K562 (cell line): ENCODE data around the gene STX2. TPM values are rescaled to one million over a fixed set of nuclear protein-coding genes. Genes with fewer than 3 reads are reported as not detected.
A peak's percentile ranks its signal among the peaks of the same experiment; 100 is the strongest.

Experiments used
- ATAC-seq: fragments of 200-7000 bp; cut with Tn5 transposase; 3 replicates; pipeline ENCODE4 v1.9.1; 2020; ENCODE audit warnings: moderate library complexity
- BruUV-seq: library from RNA; stranded (reverse); fragments of 400-500 nt; replicated peaks from 2 replicates; lab custom pipeline; 2021; lab: Mats Ljungman, UMichigan
- CTCF ChIA-PET: fragments of 300-600 bp; formaldehyde crosslinking; extraction: SDS; loops from one replicate; lab custom pipeline; 2021; ENCODE audit warnings: low intra/inter-chr PET ratio; lab: Yijun Ruan, JAX
- POLR2A ChIA-PET: fragments of 300-600, 350-650 bp; sonication (Branson Sonifier 250); formaldehyde crosslinking; extraction: SDS; loops from one replicate; lab custom pipeline; 2021; ENCODE audit warnings: antibody characterized with exemption, inconsistent platforms; lab: Yijun Ruan, JAX
- DNase-seq, 4 experiments: peaks; one replicate each; pipeline versions ENCODE4 v3.0.0 to v3.0.0-alpha.2; 2011 to 2018; ENCODE audit warnings: low spot score in 3 of 4, mixed read lengths in 3 of 4; ENCODE audit errors: extremely low read depth in 1 of 4
- FAIRE-seq: peaks from 2 replicates; lab custom pipeline; 2011; peaks lifted over from hg19 to GRCh38; lab: Jason Lieb, UNC
- H2AFZ ChIP-seq: 2 replicates; pipeline ENCODE4 v1.6.0; 2011; ENCODE audit warnings: low read depth, low read length, control low read depth, inconsistent platforms
- H3K27ac ChIP-seq: fragments of 200-600 bp; 3 replicates; pipeline ENCODE4 v1.8.0; 2011; ENCODE audit warnings: low read depth, mild to moderate bottlenecking, control low read depth, inconsistent platforms, low read length, moderate library complexity, mixed read lengths; ENCODE audit errors: extremely low read depth
- H3K27me3 ChIP-seq, 2 experiments: fragments of 300-600 bp in 1 of 2; 2 replicates in 1 of 2; 3 replicates in 1 of 2; pipeline versions ENCODE4 v1.6.0 to v1.8.0; 2011; ENCODE audit warnings: inconsistent platforms in 2 of 2, low read length in 2 of 2, mild to moderate bottlenecking in 1 of 2, mixed read lengths in 1 of 2, moderate library complexity in 1 of 2; ENCODE audit not compliant: control insufficient read depth in 2 of 2, insufficient read depth in 2 of 2
- H3K36me3 ChIP-seq: fragments of 300-600 bp; 3 replicates; pipeline ENCODE4 v1.8.0; 2011; ENCODE audit warnings: mild to moderate bottlenecking, low read length, inconsistent platforms; ENCODE audit not compliant: control insufficient read depth, insufficient read depth
- H3K4me1 ChIP-seq, 2 experiments: fragments of 200-600 bp in 1 of 2; replicated peaks in 1 of 2; 2 replicates in 1 of 2; 3 replicates in 1 of 2; pipeline versions ENCODE4 v1.5.1 to v1.8.0; 2011; ENCODE audit warnings: inconsistent platforms in 2 of 2, low read length in 2 of 2, mild to moderate bottlenecking in 1 of 2, mixed read lengths in 1 of 2, moderate library complexity in 1 of 2; ENCODE audit not compliant: control insufficient read depth in 2 of 2, insufficient read depth in 2 of 2
- H3K4me2 ChIP-seq: 2 replicates; pipeline ENCODE4 v1.6.1; 2011; ENCODE audit warnings: low read length, control low read depth, inconsistent platforms, mixed read lengths; ENCODE audit not compliant: insufficient read depth
- H3K4me3 ChIP-seq: fragments of 200-600 bp; sonication (generic), shearing (Covaris generic); 2 replicates; pipeline ENCODE4 v1.5.1; 2016; ENCODE audit warnings: control low read depth, inconsistent platforms
- H3K79me2 ChIP-seq: fragments of 200-600 bp; 3 replicates; pipeline ENCODE4 v1.8.0; 2011; ENCODE audit warnings: low read length, inconsistent platforms; ENCODE audit not compliant: control insufficient read depth, insufficient read depth
- H3K9ac ChIP-seq, 2 experiments: 2 replicates each; pipeline versions ENCODE4 v1.6.0 to v1.6.1; 2011; ENCODE audit warnings: low read depth in 2 of 2, low read length in 2 of 2, control low read depth in 1 of 2, inconsistent platforms in 1 of 2, mild to moderate bottlenecking in 1 of 2, mixed read lengths in 1 of 2; ENCODE audit not compliant: insufficient read depth in 1 of 2
- H3K9me1 ChIP-seq: one replicate; pipeline ENCODE4 v1.6.0; 2011; ENCODE audit warnings: inconsistent platforms, mild to moderate bottlenecking, low read length, moderate library complexity; ENCODE audit not compliant: control insufficient read depth, insufficient read depth
- H3K9me3 ChIP-seq: replicated peaks from 2 replicates; pipeline ENCODE4 v1.5.1; 2011; ENCODE audit warnings: low read depth, low read length, inconsistent platforms; ENCODE audit not compliant: control insufficient read depth, insufficient read depth
- H4K20me1 ChIP-seq: replicated peaks from 2 replicates; pipeline ENCODE4 v1.6.1; 2011; ENCODE audit warnings: low read length, inconsistent platforms, mixed read lengths; ENCODE audit not compliant: control insufficient read depth, insufficient read depth
- CBX2 ChIP-seq: fragments of 200-600 bp; sonication (generic); IDR thresholded peaks from one replicate; pipeline ENCODE4 v1.6.1; 2012; ENCODE audit warnings: mild to moderate bottlenecking, low read length, inconsistent platforms; ENCODE audit not compliant: insufficient read depth, poor library complexity, severe bottlenecking
- EP400 ChIP-seq: fragments of 450-650 bp; IDR thresholded peaks from 2 replicates; pipeline ENCODE4 v1.6.1; 2017; ENCODE audit warnings: antibody characterized with exemption, mild to moderate bottlenecking, moderate library complexity
- FOXJ2 ChIP-seq: fragments of 200-800 bp; sonication (Bioruptor generic); IDR thresholded peaks from 2 replicates; pipeline ENCODE4 v1.6.1; 2016; ENCODE audit warnings: missing genetic modification characterization, missing compliant biosample characterization
- HMGN3 ChIP-seq: IDR thresholded peaks from 2 replicates; pipeline ENCODE4 v1.6.1; 2011; ENCODE audit warnings: borderline replicate concordance, low read depth, mild to moderate bottlenecking, mixed read lengths, low read length; ENCODE audit not compliant: insufficient read length; ENCODE audit errors: extremely low read depth
- JUNB ChIP-seq: fragments of 450-650 bp; formaldehyde crosslinking; conservative IDR thresholded peaks from 2 replicates; pipeline ENCODE4 v1.4.0; 2020; ENCODE audit warnings: mild to moderate bottlenecking
- NCOA6 ChIP-seq: fragments of 450-650 bp; IDR thresholded peaks from 2 replicates; pipeline ENCODE4 v1.6.1; 2017; ENCODE audit warnings: mild to moderate bottlenecking
- SMAD3 ChIP-seq: fragments of 450-650 bp; formaldehyde crosslinking; conservative IDR thresholded peaks from 2 replicates; pipeline ENCODE4 v1.4.0; 2020; ENCODE audit warnings: mild to moderate bottlenecking
- SRF ChIP-seq, 2 experiments: fragments of 250-450, 450-650 bp in 1 of 2; sonication (Bioruptor Pico) in 1 of 2; sonication (generic) in 1 of 2; formaldehyde crosslinking; IDR thresholded peaks; 2 replicates each; pipeline versions ENCODE4 v1.5.0 to v1.5.1; 2020 to 2022; ENCODE audit warnings: mild to moderate bottlenecking in 1 of 2, missing genetic modification reagents in 1 of 2
- TRIM28 ChIP-seq: fragments of 450-650 bp; IDR thresholded peaks from 2 replicates; pipeline ENCODE4 v1.6.1; 2017
- XRCC3 ChIP-seq: fragments of 450-650 bp; IDR thresholded peaks from 2 replicates; pipeline ENCODE4 v1.6.1; 2017; ENCODE audit warnings: mild to moderate bottlenecking, moderate library complexity
- YBX1 ChIP-seq: fragments of 450-650 bp; IDR thresholded peaks from 2 replicates; pipeline ENCODE4 v1.7.1; 2016; ENCODE audit warnings: mild to moderate bottlenecking
- ZNF217 ChIP-seq: sonication (generic); formaldehyde crosslinking; IDR thresholded peaks from 2 replicates; pipeline ENCODE4 v1.8.0; 2022; ENCODE audit warnings: mild to moderate bottlenecking, missing genetic modification reagents
- ZNF324 ChIP-seq: fragments of 250-450 bp; sonication (Bioruptor Pico); IDR thresholded peaks from 2 replicates; pipeline ENCODE4 v1.4.0; 2020; ENCODE audit warnings: mild to moderate bottlenecking
- ZNF668 ChIP-seq: fragments of 250-450 bp; sonication (Bioruptor Pico); IDR thresholded peaks from 2 replicates; pipeline ENCODE4 v1.8.0; 2022; ENCODE audit warnings: mild to moderate bottlenecking, inconsistent platforms
- ZNF695 ChIP-seq: fragments of 450-650 bp; formaldehyde crosslinking; IDR thresholded peaks from 2 replicates; pipeline ENCODE4 v1.4.0; 2020; ENCODE audit warnings: mild to moderate bottlenecking, moderate library complexity
- ZNF830 ChIP-seq: fragments of 250-450 bp; sonication (Bioruptor Pico); IDR thresholded peaks from 2 replicates; pipeline ENCODE4 v1.5.0; 2021; ENCODE audit warnings: mild to moderate bottlenecking
- WGBS: fragments of 100-300 bp; shearing (Covaris generic); methylation state at CpG from one replicate; pipeline ENCODE4 v1.1.6; 2016; ENCODE audit warnings: low coverage, mixed read lengths; ENCODE audit not compliant: insufficient coverage; ENCODE audit errors: missing lambda C conversion rate; 5-methylcytosine and 5-hydroxymethylcytosine counted together
- in situ Hi-C: fragments of 300-500 bp; cut with MboI; formaldehyde crosslinking; loops from 4 replicates; pipeline ENCODE4 v1.15.0; 2018; ENCODE audit warnings: inconsistent platforms, mixed read lengths
- intact Hi-C: fragments of 100-400 bp; cut with micrococcal nuclease; formaldehyde crosslinking; loops from 2 replicates; pipeline ENCODE4 v1.14.2; 2022
- polyA plus RNA-seq, 8 experiments: library from polyadenylated mRNA; depleted of rRNA in 4 of 8; stranded (reverse) in 5 of 8; unstranded in 3 of 8; fragments of >200 nt; fragmentation: Nextera tagmentation in 2 of 8; fragmentation: Illumina TruSeq in 1 of 8; extraction: Ambion mirVana in 2 of 8; extraction: Trizol in 1 of 8; gene quantifications; 2 replicates each; pipeline versions ENCODE4 v1.2.1 to v1.2.3, GENCODE V29; 2011 to 2014; ENCODE audit warnings: inconsistent platforms in 1 of 8, missing spikeins in 1 of 8
- total RNA-seq, 7 experiments: library from RNA; depleted of rRNA in 6 of 7; stranded (reverse); fragments of >200 nt in 6 of 7; fragmentation: Illumina TruSeq in 2 of 7; extraction: Trizol in 2 of 7; gene quantifications; 2 replicates each; pipeline versions ENCODE4 v1.2.1 to v1.2.3, GENCODE V29; 2011 to 2021; ENCODE audit warnings: low replicate concordance in 1 of 7
- TF ChIP-seq, protein P1 (sequence below): sonication (generic); formaldehyde crosslinking; IDR thresholded peaks from 2 replicates; pipeline ENCODE4 v1.8.0; 2023; ENCODE audit warnings: mild to moderate bottlenecking, missing genetic modification reagents
- TF ChIP-seq, protein P2 (sequence below): fragments of 450-650 bp; formaldehyde crosslinking; IDR thresholded peaks from 2 replicates; pipeline ENCODE4 v1.4.0; 2020; ENCODE audit warnings: mild to moderate bottlenecking, moderate library complexity

Gene STX2
- total and polyA plus RNA-seq, 9 of the 15 experiments (the other 6 are each of a cell fraction or from before 2014, with no cell fraction given), result 22.2 to 54.6 (median 30.8) TPM

GRCh38 chr12:130831246-130831645 is 7.8 kb downstream of the STX2 start:
- WGBS, result 75% methylated on average over 4 of the region's 4 CpGs
- POLR2A ChIA-PET, result interaction anchor here (0.7 to 2.1 kb wide), 2 partner anchors 40 to 43 kb away, joined by 3 to 9 read pairs; no protein-coding TSS in a partner anchor
- BruUV-seq, result no TSS peak
- TF ChIP-seq ZNF217 (CRISPR knock-in tag) (no peak), HMGN3 (no peak), SRF (CRISPR knock-in tag; IDR thresholded peaks at IDR 0.05) (no peak), ZNF830 (CRISPR knock-in tag) (no peak), TRIM28 (no peak), EP400 (no peak), NCOA6 (no peak), YBX1 (no peak), FOXJ2 (tag) (no peak), ZNF668 (CRISPR knock-in tag) (no peak), XRCC3 (no peak), ZNF695 (no peak), ZNF324 (CRISPR knock-in tag) (no peak), JUNB (CRISPR knock-in tag) (no peak), CBX2 (no peak), SMAD3 (CRISPR knock-in tag) (no peak)
- TF ChIP-seq, protein P1, sequence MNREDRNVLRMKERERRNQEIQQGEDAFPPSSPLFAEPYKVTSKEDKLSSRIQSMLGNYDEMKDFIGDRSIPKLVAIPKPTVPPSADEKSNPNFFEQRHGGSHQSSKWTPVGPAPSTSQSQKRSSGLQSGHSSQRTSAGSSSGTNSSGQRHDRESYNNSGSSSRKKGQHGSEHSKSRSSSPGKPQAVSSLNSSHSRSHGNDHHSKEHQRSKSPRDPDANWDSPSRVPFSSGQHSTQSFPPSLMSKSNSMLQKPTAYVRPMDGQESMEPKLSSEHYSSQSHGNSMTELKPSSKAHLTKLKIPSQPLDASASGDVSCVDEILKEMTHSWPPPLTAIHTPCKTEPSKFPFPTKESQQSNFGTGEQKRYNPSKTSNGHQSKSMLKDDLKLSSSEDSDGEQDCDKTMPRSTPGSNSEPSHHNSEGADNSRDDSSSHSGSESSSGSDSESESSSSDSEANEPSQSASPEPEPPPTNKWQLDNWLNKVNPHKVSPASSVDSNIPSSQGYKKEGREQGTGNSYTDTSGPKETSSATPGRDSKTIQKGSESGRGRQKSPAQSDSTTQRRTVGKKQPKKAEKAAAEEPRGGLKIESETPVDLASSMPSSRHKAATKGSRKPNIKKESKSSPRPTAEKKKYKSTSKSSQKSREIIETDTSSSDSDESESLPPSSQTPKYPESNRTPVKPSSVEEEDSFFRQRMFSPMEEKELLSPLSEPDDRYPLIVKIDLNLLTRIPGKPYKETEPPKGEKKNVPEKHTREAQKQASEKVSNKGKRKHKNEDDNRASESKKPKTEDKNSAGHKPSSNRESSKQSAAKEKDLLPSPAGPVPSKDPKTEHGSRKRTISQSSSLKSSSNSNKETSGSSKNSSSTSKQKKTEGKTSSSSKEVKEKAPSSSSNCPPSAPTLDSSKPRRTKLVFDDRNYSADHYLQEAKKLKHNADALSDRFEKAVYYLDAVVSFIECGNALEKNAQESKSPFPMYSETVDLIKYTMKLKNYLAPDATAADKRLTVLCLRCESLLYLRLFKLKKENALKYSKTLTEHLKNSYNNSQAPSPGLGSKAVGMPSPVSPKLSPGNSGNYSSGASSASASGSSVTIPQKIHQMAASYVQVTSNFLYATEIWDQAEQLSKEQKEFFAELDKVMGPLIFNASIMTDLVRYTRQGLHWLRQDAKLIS (CRISPR knock-in tag), result no peak
- TF ChIP-seq, protein P2, sequence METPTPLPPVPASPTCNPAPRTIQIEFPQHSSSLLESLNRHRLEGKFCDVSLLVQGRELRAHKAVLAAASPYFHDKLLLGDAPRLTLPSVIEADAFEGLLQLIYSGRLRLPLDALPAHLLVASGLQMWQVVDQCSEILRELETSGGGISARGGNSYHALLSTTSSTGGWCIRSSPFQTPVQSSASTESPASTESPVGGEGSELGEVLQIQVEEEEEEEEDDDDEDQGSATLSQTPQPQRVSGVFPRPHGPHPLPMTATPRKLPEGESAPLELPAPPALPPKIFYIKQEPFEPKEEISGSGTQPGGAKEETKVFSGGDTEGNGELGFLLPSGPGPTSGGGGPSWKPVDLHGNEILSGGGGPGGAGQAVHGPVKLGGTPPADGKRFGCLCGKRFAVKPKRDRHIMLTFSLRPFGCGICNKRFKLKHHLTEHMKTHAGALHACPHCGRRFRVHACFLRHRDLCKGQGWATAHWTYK (CRISPR knock-in tag), result no peak

More at GRCh38 chr12:130831246-130831645, 7.8 kb downstream of the STX2 start:
- in situ Hi-C loops (no loop called here), intact Hi-C loops (loop anchor here (10.0 kb wide), 1 partner anchor 524 kb away; no protein-coding TSS in a partner anchor)
- H3K9me1 ChIP-seq, result no peaks in the 10 kb centered on the region
- H3K4me1 ChIP-seq, result peaks cover 59 to 60% of the 10 kb centered on the region in 2 experiments
- no peak overlapping the region for H3K27ac ChIP-seq
- H3K4me3 ChIP-seq, result no peak overlapping the region
- no peak overlapping the region for H2AFZ ChIP-seq
- CTCF ChIA-PET, result interaction anchor here (0.6 kb wide), 1 partner anchor 183 kb away, joined by 3 read pairs; no protein-coding TSS in a partner anchor
- ATAC-seq, result no peak
- no peaks in the 10 kb centered on the region for H3K27me3 ChIP-seq
- no peak for FAIRE-seq
- peaks cover 8% of the 10 kb centered on the region; the same call in 1 of the 3 replicates for H3K36me3 ChIP-seq
- peak overlapping the region; percentile 19 to 30; a peak in 1 of 4 replicates for H3K9ac ChIP-seq
- H3K9me3 ChIP-seq, result no peaks in the 10 kb centered on the region; the same call in 1 of the 2 replicates
- peaks cover 86% of the 10 kb centered on the region for H3K79me2 ChIP-seq
- H3K4me2 ChIP-seq, result peak overlapping the region; percentile 10; the same call in 1 of the 2 replicates
- H4K20me1 ChIP-seq, result no peaks in the 10 kb centered on the region
- DNase-seq, result no peak
